Psoas muscle (tissue), 8 donors: ENCODE measurements around the gene ADAMTS13. TPM values are rescaled to one million over a fixed set of nuclear protein-coding genes. Genes with fewer than 3 reads are reported as not detected.
A peak's percentile ranks its signal among the peaks of the same experiment; 100 is the strongest.

ENCODE experiments used
- ATAC-seq, 4 donors: fragments of 200-7000 bp; cut with Tn5 transposase; one replicate each; pipeline ENCODE4 v1.9.1; 2020; ENCODE audit warnings: moderate library complexity in 3 of 4, mild to moderate bottlenecking in 2 of 4
- DNase-seq, 2 donors: peaks; one replicate each; pipeline ENCODE4 v3.0.0-alpha.2; 2020
- H3K27ac ChIP-seq: fragments of 200-600 bp; one replicate; pipeline ENCODE4 v1.8.0; 2022
- H3K27me3 ChIP-seq, 3 donors: fragments of 200-600 bp in 1 of 3; one replicate each; pipeline versions ENCODE4 v1.6.1 to v1.8.0; 2013 to 2022; ENCODE audit warnings: low read length in 2 of 3, mild to moderate bottlenecking in 2 of 3, moderate library complexity in 1 of 3; ENCODE audit not compliant: insufficient read depth in 3 of 3
- H3K36me3 ChIP-seq, 2 donors: fragments of 200-600 bp in 1 of 2; one replicate each; pipeline versions ENCODE4 v1.6.1 to v1.8.0; 2013 to 2022; ENCODE audit warnings: low read depth in 1 of 2, mild to moderate bottlenecking in 1 of 2, moderate library complexity in 1 of 2; ENCODE audit not compliant: insufficient read depth in 1 of 2
- H3K4me1 ChIP-seq: fragments of 200-600 bp; one replicate; pipeline ENCODE4 v1.8.0; 2022
- H3K4me3 ChIP-seq: fragments of 200-600 bp; one replicate; pipeline ENCODE4 v1.8.0; 2022; ENCODE audit warnings: mild to moderate bottlenecking
- H3K9me3 ChIP-seq: fragments of 200-600 bp; one replicate; pipeline ENCODE4 v1.8.0; 2022
- CTCF ChIP-seq: fragments of 200-600 bp; IDR thresholded peaks from one replicate; pipeline ENCODE4 v1.8.0; 2022; ENCODE audit warnings: antibody characterized with exemption
- WGBS, 3 donors: extraction: QIAGEN DNeasy Blood & Tissue Kit; methylation state at CpG; one replicate each; pipeline versions ENCODE4 v1.1.6 to v1.1.7; 2013; 5-methylcytosine and 5-hydroxymethylcytosine counted together
- intact Hi-C, 2 donors: fragments of 100-400 bp; cut with DNase I; formaldehyde crosslinking; loops; one replicate each; pipeline versions ENCODE4 v1.11.0 to v1.14.2; 2022
- polyA plus RNA-seq, 3 donors: library from polyadenylated mRNA; stranded (reverse); fragments of 200-250 nt; gene quantifications; one replicate each; pipeline ENCODE4 v1.2.3, GENCODE V29; 2013
- total RNA-seq, 4 donors: library from RNA; stranded (reverse); fragmentation: NEBNext Ultra II Directional in 2 of 4; extraction: Animal tissue kit (Norgen Biotek cat#: 25700) in 2 of 4; gene quantifications; one replicate each; pipeline versions ENCODE4 v1.2.1 to v1.2.4, GENCODE V29; 2021 to 2023
- donor health status: healthy with polysubstance abuse.
- donor health status: DM: no; HTN: no; CAD: no; lungs with moderate emphysema.
- donor health status: Bipolar disorder and iron deficiency.
- donor health status: healthy.
- donor health status: DM: yes; HTN: yes; CAD: no.
- donor health status: DM: no; HTN: no; CAD: no.
- donor health status: DM: no; HTN: no; CAD: no.
- donor health status: DM: yes; HTN: yes; CAD: no.

The ADAMTS13 gene
- total and polyA plus RNA-seq, 7 donors: 0.73 to 6.7 (median 2.5) TPM

- DNase-seq (no peak), ATAC-seq (no peak)
- no peaks in the 10 kb centered on the region for H3K9me3 ChIP-seq
- no peaks in the 10 kb centered on the region for H3K4me1 ChIP-seq
- no peaks in the 10 kb centered on the region for H3K27me3 ChIP-seq
- WGBS, 3 donors: 83 to 89% (median 84%) methylated on average over 10 of the region's 10 CpGs
- H3K27ac ChIP-seq: no peak overlapping the region
- peaks cover 0 to 30% of the 10 kb centered on the region in 2 donors for H3K36me3 ChIP-seq
- H3K4me3 ChIP-seq: no peak overlapping the region
- intact Hi-C loops: loop anchor here in 1 of 2 donors (10.0 kb wide), 1 partner anchor 112 kb away; the partner anchor contains the start of genes SURF1 and SURF2
- no peak for TF ChIP-seq CTCF
Measured at GRCh38 chr9:133467101-133467500, 44.9 kb downstream of the ADAMTS13 start.

- H3K27me3 ChIP-seq: no peaks in the 10 kb centered on the region
- H3K9me3 ChIP-seq: no peaks in the 10 kb centered on the region
- H3K4me1 ChIP-seq: no peaks in the 10 kb centered on the region
- DNase-seq (no peak), ATAC-seq (peak in 1 of 4 donors; percentile 7)
- H3K27ac ChIP-seq: no peak overlapping the region
- intact Hi-C loops: loop anchor here in 1 of 2 donors (10.0 kb wide), 1 partner anchor 114 kb away; the partner anchor contains the start of genes SURF1 and SURF2
- H3K4me3 ChIP-seq: no peak overlapping the region
- WGBS, 3 donors: 88 to 91% (median 89%) methylated on average over 10 to 11 of the region's 11 CpGs
- H3K36me3 ChIP-seq: peaks cover 0 to 28% of the 10 kb centered on the region in 2 donors
- TF ChIP-seq CTCF: no peak
Measured at GRCh38 chr9:133468374-133468773, 46.2 kb downstream of the ADAMTS13 start.

GRCh38 chr9:133468777-133469421, 46.7 kb downstream of the ADAMTS13 start:
- TF ChIP-seq CTCF: no peak
- peak in 1 of 4 donors; percentile 4 for ATAC-seq
- Histone ChIP-seq H3K27me3 (no peaks in the 10 kb centered on the region), H3K27ac (no peak overlapping the region), H3K36me3 (peaks cover 0 to 26% of the 10 kb centered on the region in 2 donors), H3K9me3 (no peaks in the 10 kb centered on the region), H3K4me3 (no peak overlapping the region), H3K4me1 (no peaks in the 10 kb centered on the region)
- no peak for DNase-seq
- WGBS, 3 donors: 90 to 95% (median 94%) methylated on average over 4 to 6 of the region's 6 CpGs
- intact Hi-C loops: loop anchor here in 1 of 2 donors (10.0 kb wide), 1 partner anchor 114 kb away; the partner anchor contains the start of genes SURF1 and SURF2

- WGBS, 3 donors: 81 to 85% (median 83%) methylated on average over 16 of the region's 16 CpGs
- no peak for DNase-seq
- no peaks in the 10 kb centered on the region for H3K27me3 ChIP-seq
- no peak for ATAC-seq
- intact Hi-C loops: no loop called here
- H3K4me3 ChIP-seq: no peak overlapping the region
- no peak for TF ChIP-seq CTCF
- peaks cover 0 to 29% of the 10 kb centered on the region in 2 donors for H3K36me3 ChIP-seq
- no peak overlapping the region for H3K27ac ChIP-seq
- H3K9me3 ChIP-seq: no peaks in the 10 kb centered on the region
- H3K4me1 ChIP-seq: no peaks in the 10 kb centered on the region
Measured at GRCh38 chr9:133470427-133470924, 48.3 kb downstream of the ADAMTS13 start.
